K562 (cell line): ENCODE measurements around the gene HDGFL2. TPM values are rescaled to one million over a fixed set of nuclear protein-coding genes. Genes with fewer than 3 reads are reported as not detected.

Source experiments
- ATAC-seq: fragments of 200-7000 bp; cut with Tn5 transposase; 3 replicates; pipeline ENCODE4 v1.9.1; 2020; ENCODE audit warnings: moderate library complexity
- BruUV-seq: library from RNA; stranded (reverse); fragments of 400-500 nt; replicated peaks from 2 replicates; lab custom pipeline; 2021; lab: Mats Ljungman, UMichigan
- CTCF ChIA-PET: fragments of 300-600 bp; formaldehyde crosslinking; extraction: SDS; loops from one replicate; lab custom pipeline; 2021; ENCODE audit warnings: low intra/inter-chr PET ratio; lab: Yijun Ruan, JAX
- POLR2A ChIA-PET: fragments of 300-600, 350-650 bp; sonication (Branson Sonifier 250); formaldehyde crosslinking; extraction: SDS; loops from one replicate; lab custom pipeline; 2021; ENCODE audit warnings: antibody characterized with exemption, inconsistent platforms; lab: Yijun Ruan, JAX
- DNase-seq, 4 experiments: peaks; one replicate each; pipeline versions ENCODE4 v3.0.0 to v3.0.0-alpha.2; 2011 to 2018; ENCODE audit warnings: low spot score in 3 of 4, mixed read lengths in 3 of 4; ENCODE audit errors: extremely low read depth in 1 of 4
- FAIRE-seq: peaks from 2 replicates; lab custom pipeline; 2011; peaks lifted over from hg19 to GRCh38; lab: Jason Lieb, UNC
- H2AFZ ChIP-seq: 2 replicates; pipeline ENCODE4 v1.6.0; 2011; ENCODE audit warnings: low read depth, low read length, control low read depth, inconsistent platforms
- H3K27ac ChIP-seq: fragments of 200-600 bp; 3 replicates; pipeline ENCODE4 v1.8.0; 2011; ENCODE audit warnings: low read depth, mild to moderate bottlenecking, control low read depth, inconsistent platforms, low read length, moderate library complexity, mixed read lengths; ENCODE audit errors: extremely low read depth
- H3K27me3 ChIP-seq, 2 experiments: fragments of 300-600 bp in 1 of 2; 2 replicates in 1 of 2; 3 replicates in 1 of 2; pipeline versions ENCODE4 v1.6.0 to v1.8.0; 2011; ENCODE audit warnings: inconsistent platforms in 2 of 2, low read length in 2 of 2, mild to moderate bottlenecking in 1 of 2, mixed read lengths in 1 of 2, moderate library complexity in 1 of 2; ENCODE audit not compliant: control insufficient read depth in 2 of 2, insufficient read depth in 2 of 2
- H3K36me3 ChIP-seq: fragments of 300-600 bp; 3 replicates; pipeline ENCODE4 v1.8.0; 2011; ENCODE audit warnings: mild to moderate bottlenecking, low read length, inconsistent platforms; ENCODE audit not compliant: control insufficient read depth, insufficient read depth
- H3K4me1 ChIP-seq, 2 experiments: fragments of 200-600 bp in 1 of 2; replicated peaks in 1 of 2; 2 replicates in 1 of 2; 3 replicates in 1 of 2; pipeline versions ENCODE4 v1.5.1 to v1.8.0; 2011; ENCODE audit warnings: inconsistent platforms in 2 of 2, low read length in 2 of 2, mild to moderate bottlenecking in 1 of 2, mixed read lengths in 1 of 2, moderate library complexity in 1 of 2; ENCODE audit not compliant: control insufficient read depth in 2 of 2, insufficient read depth in 2 of 2
- H3K4me2 ChIP-seq: 2 replicates; pipeline ENCODE4 v1.6.1; 2011; ENCODE audit warnings: low read length, control low read depth, inconsistent platforms, mixed read lengths; ENCODE audit not compliant: insufficient read depth
- H3K4me3 ChIP-seq: fragments of 200-600 bp; sonication (generic), shearing (Covaris generic); 2 replicates; pipeline ENCODE4 v1.5.1; 2016; ENCODE audit warnings: control low read depth, inconsistent platforms
- H3K79me2 ChIP-seq: fragments of 200-600 bp; 3 replicates; pipeline ENCODE4 v1.8.0; 2011; ENCODE audit warnings: low read length, inconsistent platforms; ENCODE audit not compliant: control insufficient read depth, insufficient read depth
- H3K9ac ChIP-seq, 2 experiments: 2 replicates each; pipeline versions ENCODE4 v1.6.0 to v1.6.1; 2011; ENCODE audit warnings: low read depth in 2 of 2, low read length in 2 of 2, control low read depth in 1 of 2, inconsistent platforms in 1 of 2, mild to moderate bottlenecking in 1 of 2, mixed read lengths in 1 of 2; ENCODE audit not compliant: insufficient read depth in 1 of 2
- H3K9me1 ChIP-seq: one replicate; pipeline ENCODE4 v1.6.0; 2011; ENCODE audit warnings: inconsistent platforms, mild to moderate bottlenecking, low read length, moderate library complexity; ENCODE audit not compliant: control insufficient read depth, insufficient read depth
- H3K9me3 ChIP-seq: replicated peaks from 2 replicates; pipeline ENCODE4 v1.5.1; 2011; ENCODE audit warnings: low read depth, low read length, inconsistent platforms; ENCODE audit not compliant: control insufficient read depth, insufficient read depth
- H4K20me1 ChIP-seq: replicated peaks from 2 replicates; pipeline ENCODE4 v1.6.1; 2011; ENCODE audit warnings: low read length, inconsistent platforms, mixed read lengths; ENCODE audit not compliant: control insufficient read depth, insufficient read depth
- ELF4 ChIP-seq: fragments of 450-650 bp; formaldehyde crosslinking; IDR thresholded peaks from 2 replicates; pipeline ENCODE4 v1.4.0; 2022; ENCODE audit warnings: missing genetic modification characterization
- MEF2D ChIP-seq: conservative IDR thresholded peaks from 2 replicates; pipeline ENCODE4 v1.6.1; 2016; ENCODE audit warnings: low read depth, missing genetic modification characterization, missing compliant biosample characterization
- POLR3A ChIP-seq: IDR thresholded peaks from 2 replicates; pipeline ENCODE4 v1.6.1; 2011; ENCODE audit warnings: borderline replicate concordance, mild to moderate bottlenecking, moderate library complexity; ENCODE audit not compliant: insufficient read length, insufficient read depth; ENCODE audit errors: extremely low read depth
- SMARCC2 ChIP-seq: fragments of 450-650 bp; IDR thresholded peaks from 2 replicates; pipeline ENCODE4 v1.6.1; 2017; ENCODE audit warnings: antibody characterized with exemption, moderate library complexity, mild to moderate bottlenecking, low read depth
- SUPT5H ChIP-seq: fragments of 450-650 bp; IDR thresholded peaks from 2 replicates; pipeline ENCODE4 v1.6.1; 2016
- TAF1 ChIP-seq: IDR thresholded peaks from 2 replicates; pipeline ENCODE4 v1.6.1; 2011; ENCODE audit warnings: mild to moderate bottlenecking, low read length, moderate library complexity; ENCODE audit not compliant: insufficient read depth, control insufficient read depth, severe bottlenecking; ENCODE audit errors: extremely low read depth
- ZNF311 ChIP-seq: fragments of 250-450 bp; sonication (Bioruptor Pico); IDR thresholded peaks from 2 replicates; pipeline ENCODE4 v1.4.0; 2020; ENCODE audit warnings: mild to moderate bottlenecking, moderate library complexity
- ZNF766 ChIP-seq: fragments of 200-800 bp; sonication (Bioruptor generic); conservative IDR thresholded peaks from 2 replicates; pipeline ENCODE4 v1.6.1; 2016; ENCODE audit warnings: missing genetic modification characterization, missing compliant biosample characterization
- WGBS: fragments of 100-300 bp; shearing (Covaris generic); methylation state at CpG from one replicate; pipeline ENCODE4 v1.1.6; 2016; ENCODE audit warnings: low coverage, mixed read lengths; ENCODE audit not compliant: insufficient coverage; ENCODE audit errors: missing lambda C conversion rate; 5-methylcytosine and 5-hydroxymethylcytosine counted together
- in situ Hi-C: fragments of 300-500 bp; cut with MboI; formaldehyde crosslinking; loops from 4 replicates; pipeline ENCODE4 v1.15.0; 2018; ENCODE audit warnings: inconsistent platforms, mixed read lengths
- intact Hi-C: fragments of 100-400 bp; cut with micrococcal nuclease; formaldehyde crosslinking; loops from 2 replicates; pipeline ENCODE4 v1.14.2; 2022
- polyA plus RNA-seq, 8 experiments: library from polyadenylated mRNA; depleted of rRNA in 4 of 8; stranded (reverse) in 5 of 8; unstranded in 3 of 8; fragments of >200 nt; fragmentation: Nextera tagmentation in 2 of 8; fragmentation: Illumina TruSeq in 1 of 8; extraction: Ambion mirVana in 2 of 8; extraction: Trizol in 1 of 8; gene quantifications; 2 replicates each; pipeline versions ENCODE4 v1.2.1 to v1.2.3, GENCODE V29; 2011 to 2014; ENCODE audit warnings: inconsistent platforms in 1 of 8, missing spikeins in 1 of 8
- total RNA-seq, 7 experiments: library from RNA; depleted of rRNA in 6 of 7; stranded (reverse); fragments of >200 nt in 6 of 7; fragmentation: Illumina TruSeq in 2 of 7; extraction: Trizol in 2 of 7; gene quantifications; 2 replicates each; pipeline versions ENCODE4 v1.2.1 to v1.2.3, GENCODE V29; 2011 to 2021; ENCODE audit warnings: low replicate concordance in 1 of 7
- TF ChIP-seq, protein P1 (sequence below): fragments of 250-450 bp; sonication (Bioruptor Pico); IDR thresholded peaks from 2 replicates; pipeline ENCODE4 v1.5.0; 2021; ENCODE audit warnings: mild to moderate bottlenecking, borderline replicate concordance
- TF ChIP-seq, protein P2 (sequence below), 2 experiments: fragments of 450-650 bp; conservative IDR thresholded peaks; 2 replicates each; pipeline ENCODE4 v1.6.1; 2017; ENCODE audit warnings: mild to moderate bottlenecking in 2 of 2, moderate library complexity in 2 of 2
- TF ChIP-seq, protein P3 (sequence below), 2 experiments: IDR thresholded peaks; 2 replicates each; pipeline ENCODE4 v1.6.1; 2011; ENCODE audit warnings: borderline replicate concordance in 1 of 2, control low read depth in 1 of 2, low read depth in 1 of 2, low read length in 1 of 2, mild to moderate bottlenecking in 1 of 2, mixed read lengths in 1 of 2, moderate library complexity in 1 of 2; ENCODE audit not compliant: insufficient read depth in 1 of 2, insufficient read length in 1 of 2, poor library complexity in 1 of 2, severe bottlenecking in 1 of 2; ENCODE audit errors: extremely low read depth in 1 of 2
- TF ChIP-seq, protein P4 (sequence below): sonication (generic); formaldehyde crosslinking; IDR thresholded peaks from 2 replicates; pipeline ENCODE4 v1.8.1; 2022; ENCODE audit warnings: missing genetic modification reagents

The HDGFL2 gene
- total and polyA plus RNA-seq, 9 of the 15 experiments (the other 6 are each of a cell fraction or from before 2014, with no cell fraction given) = 0.13 to 61.7 (median 16.0) TPM

DNA sequence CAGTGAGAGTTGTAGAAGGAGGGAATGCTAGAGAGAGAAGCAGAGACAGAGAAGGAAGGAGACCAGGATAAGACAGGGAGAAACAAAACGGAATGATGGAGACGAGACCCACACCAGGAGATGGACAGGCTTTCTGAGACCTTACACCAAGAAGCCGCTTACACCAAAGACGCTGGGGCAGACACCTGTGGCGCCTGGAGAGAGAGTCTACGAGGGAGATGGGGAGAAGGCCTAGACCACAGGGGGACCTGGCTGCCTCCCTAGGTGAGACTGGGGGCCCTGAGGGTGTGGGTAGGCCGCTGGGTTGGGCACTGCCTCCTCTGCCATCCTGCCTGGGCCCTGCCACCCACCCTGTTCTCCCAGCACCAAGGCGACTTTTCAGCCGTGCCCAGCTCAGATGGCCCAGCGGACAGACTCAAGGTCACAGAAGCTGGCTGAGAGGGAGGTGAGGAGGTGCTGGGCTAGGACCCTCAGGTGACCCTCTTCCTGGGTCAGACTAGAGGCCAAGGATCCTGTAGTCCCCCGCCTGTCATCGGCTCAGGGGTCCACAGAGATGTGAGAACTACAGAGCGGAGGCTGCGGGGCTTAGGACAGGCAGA, 57.9 kb downstream of the HDGFL2 start (continued):
- no peak for TF ChIP-seq MEF2D

DNA sequence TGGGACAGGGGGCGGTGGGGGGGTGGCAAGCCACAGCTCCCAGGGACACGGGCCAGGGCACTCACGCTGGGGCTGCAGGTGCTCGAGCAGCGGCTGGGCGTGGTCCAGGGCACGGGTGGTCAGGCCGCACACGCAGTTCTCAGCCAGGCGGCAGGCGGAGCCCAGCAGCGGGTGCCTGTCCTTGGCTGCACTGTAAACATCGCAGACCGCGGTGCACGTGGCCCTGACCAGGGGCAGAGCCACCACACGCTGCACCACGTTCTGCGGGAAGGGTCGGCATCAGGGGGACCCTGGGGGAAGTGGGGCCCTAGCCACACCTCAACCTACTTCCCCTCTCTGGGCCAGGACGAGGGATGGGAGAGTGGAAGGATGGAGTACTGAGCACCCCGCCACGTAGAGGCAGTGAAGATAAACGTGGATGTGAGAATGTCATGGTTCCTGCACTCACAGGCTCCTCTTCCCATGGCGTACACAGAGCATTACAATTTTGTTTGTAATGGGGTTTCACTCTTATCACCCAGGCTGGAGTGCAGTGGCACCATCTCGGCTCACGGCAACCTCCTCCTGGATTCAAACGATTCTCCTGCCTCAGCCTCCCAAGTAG, 59.6 kb downstream of the HDGFL2 start:
- H3K9ac ChIP-seq = peak overlapping the region in 1 of 2 experiments; percentile 74; a peak in 2 of 4 replicates
- POLR2A ChIA-PET = no interaction called here
- FAIRE-seq (no peak), DNase-seq (no peak), ATAC-seq (no peak)
- no peaks in the 10 kb centered on the region for H4K20me1 ChIP-seq
- no peak overlapping the region; the same call in 1 of the 2 replicates for H2AFZ ChIP-seq
- H3K79me2 ChIP-seq = no peaks in the 10 kb centered on the region
- peaks cover 0 to 41% of the 10 kb centered on the region in 2 experiments; a peak in 4 of 5 replicates for H3K4me1 ChIP-seq
- intact Hi-C loops = no loop called here
- H3K9me1 ChIP-seq = no peaks in the 10 kb centered on the region
- in situ Hi-C loops = no loop called here
- BruUV-seq = no TSS peak
- CTCF ChIA-PET = interaction anchor here (0.5 kb wide), 1 partner anchor 332 kb away, joined by 3 read pairs; no protein-coding TSS in a partner anchor
- H3K9me3 ChIP-seq = no peaks in the 10 kb centered on the region
- no peak overlapping the region for H3K4me3 ChIP-seq
- H3K27ac ChIP-seq = no peak overlapping the region
- no peaks in the 10 kb centered on the region for H3K36me3 ChIP-seq
- H3K4me2 ChIP-seq = peak overlapping the region; percentile 7; the same call in 1 of the 2 replicates
- peaks cover 0 to 6% of the 10 kb centered on the region in 2 experiments; a peak in 3 of 5 replicates for H3K27me3 ChIP-seq
- WGBS = 4% methylated on average over 28 of the region's 28 CpGs
- no peak for TF ChIP-seq ZNF311 (CRISPR knock-in tag)
- TF ChIP-seq, protein P1, sequence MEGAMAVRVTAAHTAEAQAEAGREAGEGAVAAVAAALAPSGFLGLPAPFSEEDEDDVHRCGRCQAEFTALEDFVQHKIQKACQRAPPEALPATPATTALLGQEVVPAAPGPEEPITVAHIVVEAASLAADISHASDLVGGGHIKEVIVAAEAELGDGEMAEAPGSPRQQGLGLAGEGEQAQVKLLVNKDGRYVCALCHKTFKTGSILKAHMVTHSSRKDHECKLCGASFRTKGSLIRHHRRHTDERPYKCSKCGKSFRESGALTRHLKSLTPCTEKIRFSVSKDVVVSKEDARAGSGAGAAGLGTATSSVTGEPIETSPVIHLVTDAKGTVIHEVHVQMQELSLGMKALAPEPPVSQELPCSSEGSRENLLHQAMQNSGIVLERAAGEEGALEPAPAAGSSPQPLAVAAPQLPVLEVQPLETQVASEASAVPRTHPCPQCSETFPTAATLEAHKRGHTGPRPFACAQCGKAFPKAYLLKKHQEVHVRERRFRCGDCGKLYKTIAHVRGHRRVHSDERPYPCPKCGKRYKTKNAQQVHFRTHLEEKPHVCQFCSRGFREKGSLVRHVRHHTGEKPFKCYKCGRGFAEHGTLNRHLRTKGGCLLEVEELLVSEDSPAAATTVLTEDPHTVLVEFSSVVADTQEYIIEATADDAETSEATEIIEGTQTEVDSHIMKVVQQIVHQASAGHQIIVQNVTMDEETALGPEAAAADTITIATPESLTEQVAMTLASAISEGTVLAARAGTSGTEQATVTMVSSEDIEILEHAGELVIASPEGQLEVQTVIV (CRISPR knock-in tag) = no peak
- TF ChIP-seq ZNF766 (CRISPR knock-in tag) = no peak
- TF ChIP-seq, protein P2, sequence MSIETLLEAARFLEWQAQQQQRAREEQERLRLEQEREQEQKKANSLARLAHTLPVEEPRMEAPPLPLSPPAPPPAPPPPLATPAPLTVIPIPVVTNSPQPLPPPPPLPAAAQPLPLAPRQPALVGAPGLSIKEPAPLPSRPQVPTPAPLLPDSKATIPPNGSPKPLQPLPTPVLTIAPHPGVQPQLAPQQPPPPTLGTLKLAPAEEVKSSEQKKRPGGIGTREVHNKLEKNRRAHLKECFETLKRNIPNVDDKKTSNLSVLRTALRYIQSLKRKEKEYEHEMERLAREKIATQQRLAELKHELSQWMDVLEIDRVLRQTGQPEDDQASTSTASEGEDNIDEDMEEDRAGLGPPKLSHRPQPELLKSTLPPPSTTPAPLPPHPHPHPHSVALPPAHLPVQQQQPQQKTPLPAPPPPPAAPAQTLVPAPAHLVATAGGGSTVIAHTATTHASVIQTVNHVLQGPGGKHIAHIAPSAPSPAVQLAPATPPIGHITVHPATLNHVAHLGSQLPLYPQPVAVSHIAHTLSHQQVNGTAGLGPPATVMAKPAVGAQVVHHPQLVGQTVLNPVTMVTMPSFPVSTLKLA (conservative IDR thresholded peaks at IDR 0.05) = peak; percentile 80 to 86
- no peak for TF ChIP-seq ELF4
- TF ChIP-seq, protein P3, sequence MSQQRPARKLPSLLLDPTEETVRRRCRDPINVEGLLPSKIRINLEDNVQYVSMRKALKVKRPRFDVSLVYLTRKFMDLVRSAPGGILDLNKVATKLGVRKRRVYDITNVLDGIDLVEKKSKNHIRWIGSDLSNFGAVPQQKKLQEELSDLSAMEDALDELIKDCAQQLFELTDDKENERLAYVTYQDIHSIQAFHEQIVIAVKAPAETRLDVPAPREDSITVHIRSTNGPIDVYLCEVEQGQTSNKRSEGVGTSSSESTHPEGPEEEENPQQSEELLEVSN (IDR thresholded peaks at IDR 0.05; ENCODE audit: borderline replicate concordance in 1 of 2, extremely low read depth in 1 of 2, insufficient read depth in 1 of 2, insufficient read length in 1 of 2, low read depth in 1 of 2, low read length in 1 of 2, poor library complexity in 1 of 2, severe bottlenecking in 1 of 2) = peak in 1 of 2 experiments; percentile 9
- no peak for TF ChIP-seq SMARCC2
- TF ChIP-seq, protein P4, sequence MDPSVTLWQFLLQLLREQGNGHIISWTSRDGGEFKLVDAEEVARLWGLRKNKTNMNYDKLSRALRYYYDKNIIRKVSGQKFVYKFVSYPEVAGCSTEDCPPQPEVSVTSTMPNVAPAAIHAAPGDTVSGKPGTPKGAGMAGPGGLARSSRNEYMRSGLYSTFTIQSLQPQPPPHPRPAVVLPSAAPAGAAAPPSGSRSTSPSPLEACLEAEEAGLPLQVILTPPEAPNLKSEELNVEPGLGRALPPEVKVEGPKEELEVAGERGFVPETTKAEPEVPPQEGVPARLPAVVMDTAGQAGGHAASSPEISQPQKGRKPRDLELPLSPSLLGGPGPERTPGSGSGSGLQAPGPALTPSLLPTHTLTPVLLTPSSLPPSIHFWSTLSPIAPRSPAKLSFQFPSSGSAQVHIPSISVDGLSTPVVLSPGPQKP = no peak
- TF ChIP-seq POLR3A = no peak
- TF ChIP-seq SUPT5H = no peak
- no peak for TF ChIP-seq TAF1
